Medulla oblongata (tissue), 1 donor: ENCODE results near the gene CD300LF.

Experiments
- DNase-seq: peaks from one replicate; pipeline ENCODE4 v3.0.0-alpha.2; 2015; ENCODE audit errors: extremely low spot score

CD300LF gene

GRCh38 chr17:74730491-74731346 lies 18.0 kb upstream of the CD300LF start:
- DNase-seq = no peak

- DNase-seq = no peak
Observed at GRCh38 chr17:74729866-74730265, 17.1 kb upstream of the CD300LF start.

DNA sequence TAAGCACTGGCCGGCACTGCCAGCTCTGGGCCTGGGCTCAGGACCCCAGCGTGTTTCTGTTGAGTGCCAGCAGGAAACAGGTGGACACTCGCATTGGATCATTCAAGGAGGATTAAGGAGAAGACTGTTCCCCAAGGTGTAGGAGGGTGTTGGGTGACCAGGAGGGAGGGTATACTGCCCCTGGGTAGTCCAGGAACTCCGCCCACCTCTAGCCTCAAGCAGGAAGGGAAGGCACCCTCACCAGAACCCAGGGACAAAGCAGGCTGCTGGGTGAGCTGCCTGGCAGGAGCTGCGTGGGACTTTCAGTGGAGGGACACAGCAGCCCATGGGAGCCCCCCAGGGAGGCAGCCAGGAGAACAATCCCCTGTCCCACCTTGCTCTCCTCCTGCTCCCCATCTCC lies 16.6 kb upstream of the CD300LF start:
- DNase-seq = no peak

DNA sequence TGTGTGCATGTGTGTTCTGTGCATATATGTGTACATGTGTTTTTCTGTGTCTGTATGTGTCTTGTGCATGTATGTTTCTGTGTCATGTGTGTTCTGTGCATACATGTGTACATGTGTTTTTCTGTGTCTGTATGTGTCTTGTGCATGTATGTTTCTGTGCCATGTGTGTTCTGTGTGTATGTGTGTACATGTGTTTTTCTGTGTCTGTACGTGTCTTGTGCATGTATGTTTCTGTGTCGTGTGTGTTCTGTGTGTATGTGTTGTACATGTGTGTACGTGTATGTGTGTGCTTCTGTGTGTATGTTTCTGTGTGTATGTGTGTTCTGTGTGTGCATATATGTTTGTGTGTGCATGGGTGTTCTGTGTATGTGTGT lies 16.0 kb upstream of the CD300LF start:
- no peak for DNase-seq

DNA sequence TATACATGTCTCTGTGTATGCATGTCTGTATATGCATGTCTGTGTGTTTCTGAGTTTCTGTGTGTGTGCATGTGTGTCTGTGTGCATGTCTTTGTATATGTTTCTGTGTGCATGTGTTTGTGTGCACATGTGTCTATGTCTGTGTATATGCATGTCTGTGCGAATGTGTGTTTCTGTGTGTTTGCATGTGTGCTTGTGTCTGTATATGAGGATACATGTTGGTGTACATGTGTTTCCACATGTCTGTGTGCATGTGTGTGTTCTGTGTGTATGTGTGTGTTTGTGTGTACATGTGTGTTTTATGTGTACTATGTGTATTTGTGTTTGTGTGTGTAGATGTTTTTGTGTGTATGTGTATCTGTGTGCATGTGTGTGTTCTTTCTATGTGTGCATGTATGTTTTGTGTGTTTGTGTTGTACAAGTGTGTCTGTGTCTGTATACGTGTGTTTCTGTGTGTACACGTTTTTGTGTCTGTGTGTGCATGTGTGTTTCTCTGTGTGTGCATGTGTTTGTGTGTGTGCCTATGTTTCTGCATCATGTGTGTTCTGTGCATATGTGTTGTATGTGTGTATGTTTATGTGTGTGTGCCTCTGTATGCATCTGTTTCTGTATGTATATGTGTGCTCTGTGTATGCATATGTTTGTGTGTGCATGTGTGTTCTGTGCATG lies 15.4 kb upstream of the CD300LF start:
- DNase-seq = no peak

- no peak for DNase-seq
Observed at GRCh38 chr17:74725111-74725510, 12.4 kb upstream of the CD300LF start.

DNA sequence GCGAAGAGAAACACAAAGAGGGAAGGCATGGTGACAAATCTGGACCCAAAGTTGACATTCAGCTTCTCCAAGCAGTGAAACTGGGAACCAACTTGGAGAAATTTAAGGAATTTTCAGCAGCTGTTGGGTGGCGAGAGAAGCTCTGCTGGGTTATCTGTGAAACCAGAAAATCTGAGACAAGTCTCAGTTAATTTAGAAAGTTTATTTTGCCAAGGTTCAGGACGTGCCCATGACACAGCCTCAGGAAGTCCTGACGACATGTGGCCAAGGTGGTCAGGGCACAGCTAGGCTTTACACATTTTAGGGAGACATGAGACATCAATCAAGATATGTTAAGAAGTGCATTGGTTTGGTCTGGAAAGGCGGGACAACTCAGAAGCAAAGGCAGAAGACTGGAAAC lies 11.2 kb upstream of the CD300LF start:
- no peak for DNase-seq

DNA sequence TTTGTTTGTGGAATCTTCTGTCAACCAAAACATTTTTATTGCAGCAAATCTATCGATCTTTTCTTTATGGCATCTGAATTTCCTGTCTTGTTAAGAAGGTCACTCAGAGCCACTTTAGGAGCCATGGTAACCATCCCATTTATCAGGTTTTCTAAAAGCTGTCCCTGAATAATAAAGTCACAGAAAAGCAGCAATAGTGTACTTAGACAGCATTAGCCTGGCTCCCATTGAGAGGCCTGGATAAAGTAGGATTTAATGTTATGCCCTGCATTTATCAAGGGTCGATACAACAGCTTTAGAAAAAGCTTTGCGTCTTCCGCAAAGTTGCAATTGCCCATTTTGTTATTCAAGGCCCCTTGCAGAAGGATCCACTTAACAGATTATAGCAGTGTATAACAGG lies 10.1 kb upstream of the CD300LF start:
- DNase-seq = no peak

DNA sequence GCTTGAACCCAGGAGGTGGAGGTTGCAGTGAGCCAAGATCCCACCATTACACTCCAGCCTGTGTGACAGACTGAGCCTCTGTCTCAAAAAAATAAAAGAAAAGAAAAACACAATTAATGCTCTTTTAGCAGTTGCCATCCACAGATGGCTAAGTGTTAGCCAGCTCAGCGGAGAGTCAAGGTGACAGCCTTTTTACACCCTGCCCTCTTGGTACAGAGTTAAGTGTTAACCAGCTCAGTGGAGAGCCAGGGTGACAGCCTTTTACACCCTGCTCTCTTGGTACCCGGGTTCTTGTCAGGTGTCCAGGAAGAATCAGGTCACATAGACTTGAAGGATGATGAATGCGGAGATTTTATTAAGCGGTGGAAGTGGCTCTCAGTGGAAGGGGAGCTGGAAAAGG lies 7.8 kb upstream of the CD300LF start:
- no peak for DNase-seq

DNA sequence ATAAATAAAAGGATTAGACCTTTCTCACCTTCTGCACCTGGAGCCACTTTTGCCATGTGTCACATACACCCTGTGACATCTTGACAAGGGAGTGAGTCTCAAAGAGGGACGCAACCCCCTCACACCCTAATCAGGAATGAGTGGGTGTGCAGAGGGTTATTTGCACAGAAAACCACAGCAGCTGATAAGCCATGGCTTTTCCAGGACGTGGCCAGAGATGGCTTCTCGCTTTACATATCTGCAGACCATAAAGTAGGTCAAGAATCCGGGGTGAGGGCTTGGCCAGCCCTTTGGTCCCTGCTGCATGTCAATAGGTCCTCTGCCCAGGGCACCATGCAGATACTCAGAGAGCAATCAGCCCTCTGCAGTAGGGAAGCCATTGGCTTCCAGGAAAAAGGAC lies 2.4 kb upstream of the CD300LF start:
- no peak for DNase-seq

DNA sequence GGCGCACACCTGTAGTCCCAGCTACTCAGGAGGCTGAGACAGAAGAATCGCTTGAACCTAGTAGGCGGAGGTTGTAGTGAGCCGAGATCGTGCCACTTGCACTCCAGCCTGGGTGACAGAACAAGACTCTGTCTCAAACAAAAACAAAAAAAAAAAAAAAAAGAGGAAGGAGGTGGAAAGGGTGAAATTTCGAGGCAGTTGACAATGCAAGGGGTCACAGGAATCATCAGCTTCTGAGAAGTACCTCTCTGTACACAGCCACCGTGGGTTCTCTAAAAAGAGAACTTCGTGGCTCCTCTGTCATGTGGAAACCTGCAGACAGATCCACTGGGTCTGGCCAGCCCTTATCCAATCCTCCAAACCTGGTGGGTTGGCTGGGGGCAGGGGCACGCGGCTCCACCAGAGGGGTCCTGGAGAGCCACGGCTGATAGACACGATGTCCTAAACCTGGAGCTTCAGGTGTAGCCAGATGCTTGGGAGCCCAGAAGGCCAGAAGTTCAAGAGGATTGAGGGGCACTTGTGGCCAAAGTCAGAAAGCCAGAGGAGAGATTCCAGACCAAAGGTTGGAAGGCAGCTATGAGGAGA lies 540 bp upstream of the CD300LF start:
- DNase-seq = peak; percentile 24

GRCh38 chr17:74712301-74712700 lies 422 bp downstream of the CD300LF start:
- peak; percentile 5 for DNase-seq

DNA sequence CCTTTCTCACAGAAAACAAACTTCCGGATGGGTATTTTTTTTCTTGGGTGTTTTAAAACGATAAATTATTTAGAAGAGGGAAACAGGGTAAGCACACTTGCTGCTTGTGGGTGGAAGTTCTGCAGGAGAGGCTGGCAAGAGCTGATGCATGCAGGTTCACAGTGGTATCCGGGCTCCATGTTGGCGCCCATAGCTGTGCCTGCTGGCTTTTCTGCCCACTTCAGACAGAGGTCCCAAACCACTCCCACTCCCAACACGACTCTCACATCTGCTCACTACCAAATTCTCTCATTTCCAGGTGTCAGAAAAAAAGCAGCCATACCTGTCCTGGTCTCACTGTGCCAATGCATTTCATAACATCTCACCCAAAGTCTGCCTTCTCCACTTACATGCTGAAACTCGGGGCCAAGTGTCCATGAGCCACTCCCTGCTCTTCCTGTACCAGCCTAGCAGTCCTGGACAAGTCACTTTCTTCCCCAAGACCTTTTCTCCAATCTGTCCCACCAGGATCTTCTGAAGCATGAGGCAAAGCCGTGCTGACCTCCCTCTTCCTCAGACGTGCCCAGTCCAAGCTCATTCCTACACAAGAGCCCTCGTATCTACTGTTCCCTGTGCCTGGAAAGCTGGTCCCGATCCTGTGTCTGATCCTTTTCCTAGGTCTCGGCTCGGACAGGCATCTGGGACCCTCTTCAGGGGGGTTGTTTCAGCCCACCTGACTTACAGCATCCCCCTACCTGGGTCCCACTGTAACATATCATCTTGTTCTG lies 1.5 kb downstream of the CD300LF start:
- no peak for DNase-seq

GRCh38 chr17:74704544-74704943 lies 8.2 kb downstream of the CD300LF start:
- DNase-seq = no peak

DNA sequence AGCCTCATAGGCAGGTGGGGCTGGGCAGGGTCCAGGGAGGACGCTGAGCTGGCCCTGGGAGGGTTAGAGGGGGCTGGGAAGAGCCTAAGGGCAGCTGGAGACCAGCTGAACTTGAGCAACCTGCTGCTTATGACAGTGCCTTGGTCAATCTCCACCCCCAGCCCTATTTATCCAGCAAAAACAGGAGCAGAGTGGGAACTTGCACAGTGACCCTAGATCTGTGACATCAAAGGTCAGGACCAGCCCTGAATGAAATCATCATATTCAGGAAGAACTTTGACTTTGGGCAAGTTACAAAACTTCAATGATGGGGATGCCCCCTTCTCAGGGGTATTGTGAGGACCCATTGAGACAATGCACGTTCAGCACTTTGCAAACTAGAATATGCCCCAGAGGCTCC lies 9.4 kb downstream of the CD300LF start:
- no peak for DNase-seq

DNA sequence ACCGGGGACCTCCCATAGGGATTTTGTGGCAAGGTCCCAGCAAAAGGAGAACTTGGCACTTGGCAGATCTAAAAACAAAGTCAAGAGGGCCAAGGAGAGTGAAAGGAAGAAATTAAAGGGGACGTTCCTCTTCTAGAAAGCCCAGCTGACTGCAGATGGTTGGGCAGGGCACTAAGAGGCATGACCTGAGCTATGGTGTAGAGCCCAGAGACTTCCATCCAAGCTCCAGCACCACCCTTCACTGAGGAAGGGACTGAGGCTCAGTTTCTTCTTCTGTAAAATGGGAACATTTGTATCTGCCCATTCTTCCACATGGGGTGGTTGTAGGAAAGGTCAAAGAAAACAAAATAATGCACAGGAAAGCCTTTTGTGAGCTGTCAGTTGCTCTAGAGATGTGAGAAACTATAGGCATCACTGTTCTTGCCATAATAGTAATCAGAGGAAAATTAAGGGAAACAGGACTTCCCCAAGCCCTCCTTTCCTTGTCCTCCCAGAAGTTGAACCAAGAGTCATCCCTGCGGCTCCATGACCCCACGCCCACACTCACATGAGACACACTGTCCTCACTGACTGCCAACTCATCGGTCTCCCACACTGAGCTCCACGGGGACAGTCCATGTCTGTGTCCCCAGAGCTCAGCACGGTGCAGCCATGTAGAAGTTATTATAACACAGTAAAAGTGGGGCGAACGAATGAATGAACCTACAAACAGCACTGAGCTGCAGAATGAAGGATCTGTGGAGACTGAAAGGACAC lies 10.4 kb downstream of the CD300LF start:
- DNase-seq = peak; percentile 11

DNA sequence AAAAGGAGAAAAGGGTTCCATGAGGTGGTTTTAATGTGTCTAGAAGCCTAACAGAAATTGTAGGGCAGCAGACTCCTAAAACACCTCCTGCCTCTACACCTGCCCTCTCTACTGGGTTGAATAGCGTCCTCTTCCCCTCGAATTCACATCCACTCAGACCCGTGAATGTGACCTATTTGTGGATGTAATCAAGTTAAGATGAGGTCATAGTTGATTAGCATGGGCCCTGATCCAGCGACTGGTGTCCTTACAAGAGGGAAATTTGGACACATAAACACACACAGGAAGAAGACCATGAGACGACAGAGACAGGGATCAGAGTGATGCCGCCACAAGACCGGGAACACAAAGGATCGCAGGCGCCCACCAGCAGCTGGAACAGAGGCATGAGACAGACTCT lies 13.5 kb downstream of the CD300LF start:
- no peak for DNase-seq

DNA sequence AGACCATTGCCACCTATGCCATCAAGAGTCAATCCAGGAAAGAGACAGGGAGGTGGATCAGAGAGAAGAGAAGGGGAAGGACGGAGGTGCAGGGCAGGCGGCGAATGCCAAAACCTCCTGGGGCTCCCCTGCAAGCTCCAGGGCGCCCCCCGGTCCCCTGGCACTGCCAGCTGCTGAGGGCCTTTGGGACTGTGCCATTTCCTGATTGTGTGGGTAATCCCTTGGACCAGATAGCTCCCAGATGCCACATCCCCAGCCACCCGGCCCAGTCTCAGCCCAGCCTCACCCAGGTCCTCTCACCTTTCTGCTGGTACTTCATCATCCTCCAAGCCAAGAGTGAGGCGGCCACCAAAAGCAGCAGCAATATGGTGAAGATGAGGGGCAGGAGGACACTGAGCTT lies 14.7 kb downstream of the CD300LF start:
- no peak for DNase-seq

DNA sequence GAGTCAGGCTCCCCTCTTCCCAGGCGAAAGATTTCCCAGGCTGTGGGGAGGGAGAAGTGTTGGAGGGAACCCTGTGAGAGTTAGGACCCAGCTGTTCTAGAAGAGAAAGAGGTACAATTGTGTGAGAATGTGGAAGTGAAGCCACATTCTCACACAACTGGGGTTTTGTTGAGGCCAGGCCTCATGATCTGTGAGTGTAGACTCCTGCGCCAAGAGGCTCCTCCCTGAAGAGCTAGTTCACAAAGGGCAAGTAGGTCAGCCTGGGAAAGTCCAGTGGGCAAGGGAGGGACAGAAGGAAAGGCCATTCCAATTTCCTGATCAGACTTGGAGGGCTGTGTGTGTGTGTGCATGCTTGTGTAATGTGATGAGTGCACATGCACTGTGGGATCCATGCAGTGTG lies 15.2 kb downstream of the CD300LF start:
- DNase-seq = no peak

- no peak for DNase-seq
Observed at GRCh38 chr17:74695629-74696028, 17.1 kb downstream of the CD300LF start.

GRCh38 chr17:74694081-74694480 lies 18.6 kb downstream of the CD300LF start:
- no peak for DNase-seq

GRCh38 chr17:74691151-74691550 lies 21.6 kb downstream of the CD300LF start:
- DNase-seq = no peak
